ENCODE measurements around the gene ARHGAP45.
"Not testable (repeated sequence)": the region's sequence is repeated elsewhere in the genome, so short reads cannot be mapped to it uniquely, and the experiment has no call there.

Gene ARHGAP45

GRCh38 chr19:1111641-1112267, 44.8 kb downstream of the ARHGAP45 start:
- DNase-seq (ENCODE audit: low read depth), result no peak
- H3K4me3 ChIP-seq (ENCODE audit: control insufficient read depth, low read depth, low read length), result no peak overlapping the region
- TF ChIP-seq CTCF (IDR thresholded peaks at IDR 0.05; ENCODE audit: control insufficient read depth, insufficient read depth, low read depth, low read length, missing control alignments), result no peak

- no peak overlapping the region for H3K4me3 ChIP-seq (ENCODE audit: control insufficient read depth, low read depth, low read length)
- DNase-seq (ENCODE audit: low read depth), result no peak
- TF ChIP-seq CTCF (IDR thresholded peaks at IDR 0.05; ENCODE audit: control insufficient read depth, insufficient read depth, low read depth, low read length, missing control alignments), result no peak
Measured at GRCh38 chr19:1112268-1113029, 45.5 kb downstream of the ARHGAP45 start.

- TF ChIP-seq CTCF (IDR thresholded peaks at IDR 0.05; ENCODE audit: control insufficient read depth, insufficient read depth, low read depth, low read length, missing control alignments), result peak; percentile 85
- H3K4me3 ChIP-seq (ENCODE audit: control insufficient read depth, low read depth, low read length), result no peak overlapping the region
- DNase-seq (ENCODE audit: low read depth), result peak; percentile 69
Measured at GRCh38 chr19:1113030-1113985, 46.3 kb downstream of the ARHGAP45 start.

- DNase-seq (ENCODE audit: low read depth), result no peak
- no peak overlapping the region for H3K4me3 ChIP-seq (ENCODE audit: control insufficient read depth, low read depth, low read length)
- TF ChIP-seq CTCF (IDR thresholded peaks at IDR 0.05; ENCODE audit: control insufficient read depth, insufficient read depth, low read depth, low read length, missing control alignments), result no peak
Measured at GRCh38 chr19:1113986-1114483, 47.1 kb downstream of the ARHGAP45 start.

GRCh38 chr19:1114728-1115127, 47.8 kb downstream of the ARHGAP45 start:
- DNase-seq (ENCODE audit: low read depth); H3K4me3 ChIP-seq (ENCODE audit: control insufficient read depth, low read depth, low read length): not testable (repeated sequence)

- TF ChIP-seq CTCF (IDR thresholded peaks at IDR 0.05; ENCODE audit: control insufficient read depth, insufficient read depth, low read depth, low read length, missing control alignments), result no peak
- no peak for DNase-seq (ENCODE audit: low read depth)
Measured at GRCh38 chr19:1115646-1116420, 48.9 kb downstream of the ARHGAP45 start.

More at GRCh38 chr19:1115646-1116420, 48.9 kb downstream of the ARHGAP45 start:
- no peak overlapping the region for H3K4me3 ChIP-seq (ENCODE audit: control insufficient read depth, low read depth, low read length)
